ENCODE measurements around the gene AMOTL1.
"Not testable (repeated sequence)": the region's sequence is repeated elsewhere in the genome, so short reads cannot be mapped to it uniquely, and the experiment has no call there.

Gene AMOTL1

GRCh38 chr11:94790197-94790596, 22.0 kb downstream of the AMOTL1 start:
- peaks cover 55% of the 10 kb centered on the region for H3K4me1 ChIP-seq
- H3K4me3 ChIP-seq, result no peak overlapping the region
- peaks cover 100% of the 10 kb centered on the region for H4K20me1 ChIP-seq
- no peak overlapping the region for H3K9ac ChIP-seq
- TF ChIP-seq Cebpa-rat (IDR thresholded peaks at IDR 0.05), result no peak
- H3K27me3 ChIP-seq, result no peaks in the 10 kb centered on the region
- peaks cover 27% of the 10 kb centered on the region; the same call in 1 of the 2 replicates for H3K36me3 ChIP-seq
- 0 out of 2 replicates have a peak overlapping the region, but pooled peaks have one; percentile 5 for H3K4me2 ChIP-seq
- no peak overlapping the region for H3K27ac ChIP-seq
- H3K9me3 ChIP-seq, result peaks cover 7% of the 10 kb centered on the region; the same call in 1 of the 2 replicates

- Histone ChIP-seq H3K27ac (no peak overlapping the region), H3K9ac (no peak overlapping the region), H4K20me1 (peaks cover 100% of the 10 kb centered on the region), H3K4me1 (peaks cover 50% of the 10 kb centered on the region), H3K36me3 (peaks cover 32% of the 10 kb centered on the region; the same call in 1 of the 2 replicates), H3K4me3 (no peak overlapping the region), H3K4me2 (0 out of 2 replicates have a peak overlapping the region, but pooled peaks have one; percentile 5), H3K27me3 (no peaks in the 10 kb centered on the region), H3K9me3 (peaks cover 7% of the 10 kb centered on the region; the same call in 1 of the 2 replicates)
- no peak for TF ChIP-seq Cebpa-rat (IDR thresholded peaks at IDR 0.05)
Measured at GRCh38 chr11:94790661-94791180, 22.6 kb downstream of the AMOTL1 start.

- no peak for TF ChIP-seq Cebpa-rat (IDR thresholded peaks at IDR 0.05)
- no peak overlapping the region for H3K4me2 ChIP-seq
- H3K36me3 ChIP-seq, result peaks cover 39% of the 10 kb centered on the region
- H3K4me3 ChIP-seq, result no peak overlapping the region
- peaks cover 7% of the 10 kb centered on the region; the same call in 1 of the 2 replicates for H3K9me3 ChIP-seq
- H3K27ac ChIP-seq, result no peak overlapping the region
- peaks cover 49% of the 10 kb centered on the region for H3K4me1 ChIP-seq
- H3K9ac ChIP-seq, result no peak overlapping the region
- no peaks in the 10 kb centered on the region for H3K27me3 ChIP-seq
- H4K20me1 ChIP-seq, result peaks cover 100% of the 10 kb centered on the region
Measured at GRCh38 chr11:94791216-94791889, 23.2 kb downstream of the AMOTL1 start.

- Histone ChIP-seq H3K36me3 (peaks cover 45% of the 10 kb centered on the region), H3K4me1 (peaks cover 49% of the 10 kb centered on the region), H4K20me1 (peaks cover 100% of the 10 kb centered on the region)
- not testable (repeated sequence) for H3K9me3 ChIP-seq, H3K4me2 ChIP-seq, H3K9ac ChIP-seq, H3K27me3 ChIP-seq, H3K27ac ChIP-seq, H3K4me3 ChIP-seq
Measured at GRCh38 chr11:94791942-94792341, 23.8 kb downstream of the AMOTL1 start.

- peaks cover 7% of the 10 kb centered on the region; the same call in 1 of the 2 replicates for H3K9me3 ChIP-seq
- H3K27ac ChIP-seq, result no peak overlapping the region
- H3K9ac ChIP-seq, result no peak overlapping the region
- peaks cover 100% of the 10 kb centered on the region for H4K20me1 ChIP-seq
- H3K36me3 ChIP-seq, result peaks cover 50% of the 10 kb centered on the region
- TF ChIP-seq Cebpa-rat (IDR thresholded peaks at IDR 0.05), result no peak
- H3K4me1 ChIP-seq, result peaks cover 49% of the 10 kb centered on the region
- no peak overlapping the region for H3K4me3 ChIP-seq
- no peaks in the 10 kb centered on the region for H3K27me3 ChIP-seq
- H3K4me2 ChIP-seq, result no peak overlapping the region
Measured at GRCh38 chr11:94792451-94792850, 24.3 kb downstream of the AMOTL1 start.

GRCh38 chr11:94793002-94793401, 24.8 kb downstream of the AMOTL1 start:
- no peak for TF ChIP-seq Cebpa-rat (IDR thresholded peaks at IDR 0.05)
- Histone ChIP-seq H3K27ac (no peak overlapping the region), H4K20me1 (peaks cover 100% of the 10 kb centered on the region), H3K9me3 (peaks cover 7% of the 10 kb centered on the region; the same call in 1 of the 2 replicates), H3K4me3 (no peak overlapping the region), H3K9ac (no peak overlapping the region), H3K27me3 (no peaks in the 10 kb centered on the region), H3K4me2 (no peak overlapping the region), H3K36me3 (peaks cover 55% of the 10 kb centered on the region), H3K4me1 (peaks cover 49% of the 10 kb centered on the region)

GRCh38 chr11:94793822-94794221, 25.7 kb downstream of the AMOTL1 start:
- peaks cover 100% of the 10 kb centered on the region for H4K20me1 ChIP-seq
- TF ChIP-seq Cebpa-rat (IDR thresholded peaks at IDR 0.05), result no peak
- H3K4me3 ChIP-seq, result no peak overlapping the region
- no peaks in the 10 kb centered on the region for H3K27me3 ChIP-seq
- peaks cover 49% of the 10 kb centered on the region for H3K4me1 ChIP-seq
- H3K4me2 ChIP-seq, result peak overlapping the region; percentile 41
- no peak overlapping the region for H3K27ac ChIP-seq
- H3K36me3 ChIP-seq, result peaks cover 61% of the 10 kb centered on the region
- no peak overlapping the region for H3K9ac ChIP-seq
- peaks cover 7% of the 10 kb centered on the region; the same call in 1 of the 2 replicates for H3K9me3 ChIP-seq

GRCh38 chr11:94794287-94795168, 26.4 kb downstream of the AMOTL1 start:
- Histone ChIP-seq H3K9ac (no peak overlapping the region; the same call in 1 of the 2 replicates), H3K4me2 (peak overlapping the region; percentile 41), H4K20me1 (peaks cover 100% of the 10 kb centered on the region), H3K27ac (peak overlapping the region; percentile 3; the same call in 1 of the 2 replicates), H3K4me1 (peaks cover 46% of the 10 kb centered on the region), H3K27me3 (no peaks in the 10 kb centered on the region), H3K4me3 (no peak overlapping the region), H3K36me3 (peaks cover 61% of the 10 kb centered on the region), H3K9me3 (peaks cover 7% of the 10 kb centered on the region; the same call in 1 of the 2 replicates)
- TF ChIP-seq Cebpa-rat (IDR thresholded peaks at IDR 0.05), result no peak

GRCh38 chr11:94795476-94796189, 27.5 kb downstream of the AMOTL1 start:
- Histone ChIP-seq H3K4me3 (no peak overlapping the region), H3K4me1 (peaks cover 35% of the 10 kb centered on the region), H3K9ac (no peak overlapping the region), H3K36me3 (peaks cover 66% of the 10 kb centered on the region), H3K27me3 (no peaks in the 10 kb centered on the region), H3K9me3 (peaks cover 7% of the 10 kb centered on the region; the same call in 1 of the 2 replicates), H3K27ac (no peak overlapping the region), H4K20me1 (peaks cover 100% of the 10 kb centered on the region), H3K4me2 (no peak overlapping the region)
- no peak for TF ChIP-seq Cebpa-rat (IDR thresholded peaks at IDR 0.05)
